ENCODE measurements around the gene LRCH4.

GRCh38 chr7:100607111-100607510 lies 21.2 kb upstream of the LRCH4 start:
- TF ChIP-seq POLR2A (IDR thresholded peaks at IDR 0.05) (no peak), CTCF (IDR thresholded peaks at IDR 0.05) (no peak)

Measured in testis (tissue), 2 donors.